Peyer's patch (tissue), 4 donors: Measurements from ENCODE around the gene EHD1. TPM values are rescaled to one million over a fixed set of nuclear protein-coding genes. Genes with fewer than 3 reads are reported as not detected.

Experiments
- DNase-seq, 3 donors: peaks; one replicate each; pipeline ENCODE4 v3.0.0-alpha.2; 2017 to 2019
- H3K27ac ChIP-seq, 4 donors: fragments of 200-600 bp; sonication (generic); one replicate each; pipeline ENCODE4 v1.5.1; 2016 to 2019
- H3K27me3 ChIP-seq, 2 donors: fragments of 200-600 bp; sonication (generic); one replicate each; pipeline ENCODE4 v1.5.1; 2019
- H3K36me3 ChIP-seq, 3 donors: fragments of 200-600 bp; sonication (generic); one replicate each; pipeline ENCODE4 v1.5.1; 2016 to 2019
- H3K4me1 ChIP-seq, 4 donors: fragments of 200-600 bp; sonication (generic); one replicate each; pipeline ENCODE4 v1.5.1; 2016 to 2019
- H3K4me3 ChIP-seq, 4 donors: fragments of 200-600 bp; sonication (generic); 1 replicate in 3 of 4; 2 replicates in 1 of 4; pipeline ENCODE4 v1.5.1; 2016 to 2019; ENCODE audit warnings: mild to moderate bottlenecking in 1 of 4
- H3K9me3 ChIP-seq, 4 donors: fragments of 200-600 bp; sonication (generic); one replicate each; pipeline ENCODE4 v1.5.1; 2016 to 2019; ENCODE audit warnings: mild to moderate bottlenecking in 1 of 4
- CTCF ChIP-seq, 6 experiments: fragments of 450-650 bp in 4 of 6; fragments of 200-600 bp in 2 of 6; sonication (generic) in 1 of 6; IDR thresholded peaks; one replicate each; pipeline ENCODE4 v1.5.1; 2017 to 2019; ENCODE audit warnings: antibody characterized with exemption in 6 of 6, mild to moderate bottlenecking in 3 of 6, moderate library complexity in 1 of 6
- POLR2A ChIP-seq, 2 donors: fragments of 450-650 bp; IDR thresholded peaks; one replicate each; pipeline ENCODE4 v1.5.1; 2017; ENCODE audit warnings: antibody characterized with exemption in 2 of 2, mild to moderate bottlenecking in 2 of 2, moderate library complexity in 2 of 2
- small RNA-seq, 2 donors: library from RNA; depleted of rRNA; stranded (forward); fragments of <200 nt; gene quantifications; one replicate each; pipeline ENCODE3, GENCODE V24; 2016
- total RNA-seq, 4 donors: library from RNA; depleted of rRNA; stranded (reverse); fragments of >200 nt; gene quantifications; one replicate each; pipeline ENCODE4 v1.1.0, GENCODE V29; 2016

The EHD1 gene
- total RNA-seq, 4 donors from 2014 or later: 56.2 to 185 (median 98.6) TPM

DNA sequence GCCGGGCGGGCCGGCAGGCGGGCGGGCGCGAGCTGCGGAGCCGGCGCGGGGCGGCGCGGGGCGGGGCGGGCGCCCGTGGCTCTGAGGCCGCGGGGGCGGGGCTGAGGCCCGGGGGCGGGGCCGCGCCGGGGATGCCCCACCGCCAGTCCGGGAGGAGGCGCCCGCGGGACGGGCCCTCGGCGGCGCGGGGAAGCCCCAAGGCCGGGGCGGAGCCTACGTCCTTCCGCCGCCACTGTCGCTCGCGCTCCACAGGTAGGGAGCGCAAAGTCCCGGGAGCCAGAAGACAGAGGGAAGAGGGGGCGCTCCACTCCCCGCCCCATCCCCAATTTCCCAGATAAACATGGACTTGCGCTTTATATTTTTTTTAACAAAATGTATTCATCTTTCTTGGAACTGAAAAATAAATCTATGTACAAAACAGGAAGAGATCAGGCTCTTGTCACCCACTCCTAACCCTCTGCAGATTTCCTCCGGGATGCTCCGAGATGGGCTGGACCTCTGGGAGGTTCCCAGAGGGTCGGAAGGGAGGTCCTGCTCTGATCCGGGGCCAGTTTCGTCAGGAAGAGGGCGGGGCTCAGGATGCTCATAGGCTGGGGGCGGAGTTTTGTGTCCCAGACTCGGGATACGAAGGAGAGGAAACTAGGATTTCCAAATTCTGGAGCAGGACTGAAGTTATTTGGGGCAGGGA lies 75.1 kb downstream of the EHD1 start, which contains the start of gene MAP4K2:
MAP4K2 (minus strand) TSS at position 57 of the 688 bp plus-strand sequence. CDS start 65 bp downstream, outside the sequence.
- Histone ChIP-seq H3K9me3 (no peaks in the 10 kb centered on the region), H3K36me3 (peaks cover 0 to 33% (median 0%) of the 10 kb centered on the region in 3 donors), H3K4me3 (peak within 1 kb of the TSS; percentile 68 to 87 (median 82)), H3K4me1 (peaks cover 0 to 29% (median 18%) of the 10 kb centered on the region in 4 donors), H3K27me3 (no peaks in the 10 kb centered on the region), H3K27ac (peak within 1 kb of the TSS; percentile 60 to 96 (median 84))
- peak; percentile 89 to 96 (median 91) for DNase-seq
- TF ChIP-seq CTCF (IDR thresholded peaks at IDR 0.05) (peak in 4 of 6 experiments; percentile 17 to 35 (median 24)), POLR2A (IDR thresholded peaks at IDR 0.05) (peak in 1 of 2 donors; percentile 24)

GRCh38 chr11:64802370-64803157 lies 75.9 kb downstream of the EHD1 start:
- no peaks in the 10 kb centered on the region for H3K9me3 ChIP-seq
- peak overlapping the region; percentile 60 to 96 (median 74) for H3K27ac ChIP-seq
- peak in 2 of 3 donors; percentile 72 for DNase-seq
- H3K4me1 ChIP-seq: peaks cover 0 to 29% (median 20%) of the 10 kb centered on the region in 4 donors
- H3K27me3 ChIP-seq: no peaks in the 10 kb centered on the region
- H3K4me3 ChIP-seq: peak overlapping the region; percentile 68 to 87 (median 82)
- H3K36me3 ChIP-seq: peaks cover 0 to 32% (median 0%) of the 10 kb centered on the region in 3 donors
- TF ChIP-seq CTCF (IDR thresholded peaks at IDR 0.05) (no peak), POLR2A (IDR thresholded peaks at IDR 0.05) (no peak)

Small RNAs within 50 kb of the gene (small RNA-seq; reads per million reads assigned to genes)
- gene MIR6749 (0.13 to 0.23 reads per million in 2 donors), gene MIR6750 (0 reads per million in 2 donors)

Other genes starting within 250 kb of the EHD1 start
- 1 to 10 TPM; 1.6 to 4.2 (median 3.0) TPM for gene NRXN2, start 155.4 kb downstream of the EHD1 start, total RNA-seq
- gene RASGRP2, start 134.5 kb downstream of the EHD1 start, total RNA-seq: 100 to 1,000 TPM in 1 of 4 donors, 10 to 100 TPM in 3; 11.5 to 210 (median 16.0) TPM
- gene PYGM, start 118.6 kb downstream of the EHD1 start, total RNA-seq: 1 to 10 TPM in 3 of 4 donors, not detected in 1; 2.4 to 5.0 (median 2.5) TPM
- 100 to 1,000 TPM; 247 to 621 (median 392) TPM for gene SF1, start 100.1 kb downstream of the EHD1 start, total RNA-seq
- gene MAP4K2, start 75.4 kb downstream of the EHD1 start, total RNA-seq: 10 to 100 TPM in 3 of 4 donors, 1 to 10 TPM in 1; 3.3 to 34.7 (median 20.3) TPM
- 10 to 100 TPM; 20.3 to 47.0 (median 31.9) TPM for gene MEN1, start 68.1 kb downstream of the EHD1 start, total RNA-seq
- 10 to 100 TPM; 25.6 to 78.6 (median 52.1) TPM for gene CDC42BPG, start 34.0 kb downstream of the EHD1 start, total RNA-seq
- gene ATG2A, start 38.6 kb upstream of the EHD1 start, total RNA-seq: 10 to 100 TPM; 38.8 to 79.6 (median 66.6) TPM
- gene PPP2R5B, start 46.1 kb upstream of the EHD1 start, total RNA-seq: 10 to 100 TPM; 20.0 to 46.2 (median 22.5) TPM
- not detected for gene GPHA2, start 57.3 kb upstream of the EHD1 start, total RNA-seq
- not detected for gene MAJIN, start 93.5 kb upstream of the EHD1 start, total RNA-seq
- gene BATF2, start 118.3 kb upstream of the EHD1 start, total RNA-seq: 10 to 100 TPM in 3 of 4 donors, 1 to 10 TPM in 1; 5.0 to 12.0 (median 11.2) TPM
- gene ARL2, start 135.5 kb upstream of the EHD1 start, total RNA-seq: 100 to 1,000 TPM in 1 of 4 donors, 10 to 100 TPM in 3; 64.4 to 103 (median 77.2) TPM
- gene SNX15, start 148.8 kb upstream of the EHD1 start, total RNA-seq: 10 to 100 TPM; 15.7 to 39.0 (median 27.3) TPM
- 10 to 100 TPM; 10.9 to 21.5 (median 13.9) TPM for gene SAC3D1, start 162.6 kb upstream of the EHD1 start, total RNA-seq
- 1,000 to 10,000 TPM in 2 of 4 donors, 100 to 1,000 TPM in 1, 10 to 100 TPM in 1; 40.4 to 1,241 (median 898) TPM for gene NAALADL1, start 179.9 kb upstream of the EHD1 start, total RNA-seq
- gene CDCA5, start 205.4 kb upstream of the EHD1 start, total RNA-seq: 10 to 100 TPM in 1 of 4 donors, 1 to 10 TPM in 2, under 1 TPM in 1; 0.94 to 27.2 (median 6.4) TPM
- gene ZFPL1, start 205.6 kb upstream of the EHD1 start, total RNA-seq: 10 to 100 TPM; 53.9 to 67.6 (median 55.5) TPM
- 100 to 1,000 TPM; 280 to 636 (median 416) TPM for gene VPS51, start 217.6 kb upstream of the EHD1 start, total RNA-seq
- gene TM7SF2, start 233.3 kb upstream of the EHD1 start, total RNA-seq: 10 to 100 TPM; 19.8 to 78.1 (median 58.5) TPM
- 10 to 100 TPM in 3 of 4 donors, 1 to 10 TPM in 1; 8.7 to 20.6 (median 13.8) TPM for gene ZNHIT2, start 239.1 kb upstream of the EHD1 start, total RNA-seq
- gene FAU, start 243.5 kb upstream of the EHD1 start, total RNA-seq: 100 to 1,000 TPM; 412 to 714 (median 579) TPM
- gene MRPL49, start 243.7 kb upstream of the EHD1 start, total RNA-seq: 10 to 100 TPM; 36.2 to 50.3 (median 45.7) TPM